A204.1 (cell line): ENCODE measurements around the gene ZBTB40.

ENCODE experiments used
- FAIRE-seq: peaks from 2 replicates; lab custom pipeline; 2012; peaks lifted over from hg19 to GRCh38; lab: Jason Lieb, UNC

ZBTB40 gene

GRCh38 chr1:22508329-22508728 is 56.7 kb downstream of the ZBTB40 start:
- no peak for FAIRE-seq

- FAIRE-seq: no peak
These were observed 57.3 kb downstream of the ZBTB40 start for GRCh38 chr1:22508991-22509390.

GRCh38 chr1:22509815-22510214 is 58.2 kb downstream of the ZBTB40 start:
- FAIRE-seq: no peak

- FAIRE-seq: no peak
These were observed 61.2 kb downstream of the ZBTB40 start for GRCh38 chr1:22512873-22513272.

GRCh38 chr1:22516906-22517571 is 65.4 kb downstream of the ZBTB40 start:
- no peak for FAIRE-seq

- no peak for FAIRE-seq
These were observed 66.3 kb downstream of the ZBTB40 start for GRCh38 chr1:22517956-22518355.

- no peak for FAIRE-seq
These were observed 66.7 kb downstream of the ZBTB40 start for GRCh38 chr1:22518379-22518778.

GRCh38 chr1:22520871-22521270 is 69.2 kb downstream of the ZBTB40 start:
- no peak for FAIRE-seq

- FAIRE-seq: no peak
These were observed 70.0 kb downstream of the ZBTB40 start for GRCh38 chr1:22521692-22522091.

- FAIRE-seq: no peak
These were observed 70.6 kb downstream of the ZBTB40 start for GRCh38 chr1:22522221-22522743.

GRCh38 chr1:22524481-22524880 is 72.8 kb downstream of the ZBTB40 start:
- FAIRE-seq: no peak

- FAIRE-seq: no peak
These were observed 73.6 kb downstream of the ZBTB40 start for GRCh38 chr1:22525211-22525610.

GRCh38 chr1:22525646-22526045 is 74.0 kb downstream of the ZBTB40 start:
- FAIRE-seq: no peak

GRCh38 chr1:22526098-22526497 is 74.4 kb downstream of the ZBTB40 start:
- no peak for FAIRE-seq

- no peak for FAIRE-seq
These were observed 75.0 kb downstream of the ZBTB40 start for GRCh38 chr1:22526677-22527076.

- FAIRE-seq: no peak
These were observed 75.5 kb downstream of the ZBTB40 start for GRCh38 chr1:22527122-22527521.

GRCh38 chr1:22527555-22528296 is 76.1 kb downstream of the ZBTB40 start:
- no peak for FAIRE-seq

GRCh38 chr1:22528451-22528850 is 76.8 kb downstream of the ZBTB40 start:
- no peak for FAIRE-seq

GRCh38 chr1:22529901-22530621 is 78.4 kb downstream of the ZBTB40 start:
- FAIRE-seq: no peak

- FAIRE-seq: no peak
These were observed 79.1 kb downstream of the ZBTB40 start for GRCh38 chr1:22530715-22531114.

- FAIRE-seq: no peak
These were observed 79.6 kb downstream of the ZBTB40 start for GRCh38 chr1:22531251-22531650.

GRCh38 chr1:22533244-22533895 is 81.7 kb downstream of the ZBTB40 start:
- no peak for FAIRE-seq

GRCh38 chr1:22534951-22535350 is 83.3 kb downstream of the ZBTB40 start:
- FAIRE-seq: no peak
